Left colon (tissue), 2 donors: ENCODE measurements around the gene TCTA. TPM values are rescaled to one million over a fixed set of nuclear protein-coding genes. Genes with fewer than 3 reads are reported as not detected.
"Not testable (repeated sequence)": the region's sequence is repeated elsewhere in the genome, so short reads cannot be mapped to it uniquely, and the experiment has no call there.

Source experiments
- ATAC-seq: fragments of 200-7000 bp; cut with Tn5 transposase; one replicate; pipeline ENCODE4 v1.9.1; 2020; ENCODE audit warnings: mild to moderate bottlenecking, moderate library complexity
- DNase-seq, 2 donors: peaks; one replicate each; pipeline ENCODE4 v3.0.0-alpha.2; 2020
- intact Hi-C, 2 donors: fragments of 100-400 bp; cut with DNase I in 1 of 2; cut with micrococcal nuclease in 1 of 2; formaldehyde crosslinking; loops; one replicate each; pipeline versions ENCODE4 v1.11.2 to v1.14.0; 2022; cut with DNase I, micrococcal nuclease
- long read RNA-seq: library from polyadenylated mRNA; unstranded; transcript quantifications from one replicate; pipeline ENCODE4 v2.0.0, GENCODE V29; 2021
- total RNA-seq, 2 donors: library from RNA; stranded (reverse); fragmentation: NEBNext Ultra II Directional; extraction: Animal tissue kit (Norgen Biotek cat#: 25700); gene quantifications; one replicate each; pipeline ENCODE4 v1.2.1, GENCODE V29; 2021
- donor health status: DM: no; HTN: no; CAD: no.
- donor health status: DM: yes; HTN: yes; CAD: no.

Gene TCTA, protein sequence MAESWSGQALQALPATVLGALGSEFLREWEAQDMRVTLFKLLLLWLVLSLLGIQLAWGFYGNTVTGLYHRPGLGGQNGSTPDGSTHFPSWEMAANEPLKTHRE
- 10 to 100 TPM; 39.5 to 41.7 TPM for total RNA-seq
- long read RNA-seq, transcript TCTA-201 (3 exons, 2,146 nt), result major isoform, 48 of 65 reads
- long read RNA-seq, partial matches to known transcripts, result 10 of 65 reads
- long read RNA-seq, other reads (novel, unspliced or antisense), result 6 of 65 reads

DNA sequence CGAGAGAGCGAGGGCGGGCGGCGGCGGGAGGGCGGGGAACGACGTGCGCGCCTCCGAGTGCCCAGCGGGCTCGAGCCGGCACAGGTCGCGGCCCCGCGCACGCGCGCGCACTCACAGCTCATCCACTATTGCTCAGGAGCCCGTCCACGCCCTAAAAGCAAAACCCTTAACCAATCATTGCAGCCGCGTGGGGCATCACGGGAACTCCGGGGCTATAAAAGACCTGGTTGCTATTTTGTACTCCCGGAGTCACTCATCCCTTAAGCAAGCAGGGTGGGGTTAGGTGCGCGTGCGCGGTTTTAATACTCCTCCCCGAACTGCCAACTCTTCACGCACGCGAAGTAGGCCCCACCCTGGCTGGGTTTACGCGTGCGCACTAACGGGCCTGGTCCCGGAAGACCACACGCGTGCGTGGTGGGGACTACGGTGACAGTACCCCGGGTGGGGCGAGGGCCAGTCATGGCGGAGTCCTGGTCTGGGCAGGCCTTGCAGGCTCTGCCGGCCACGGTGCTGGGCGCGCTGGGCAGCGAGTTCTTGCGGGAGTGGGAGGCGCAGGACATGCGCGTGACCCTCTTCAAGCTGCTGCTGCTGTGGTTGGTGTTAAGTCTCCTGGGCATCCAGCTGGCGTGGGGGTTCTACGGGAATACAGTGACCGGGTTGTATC, at the start of gene TCTA, which contains the start of gene RHOA:
TSS of gene TCTA (plus strand) at position 456 of the 664 bp plus-strand sequence. CDS start at position 460, 4 bp downstream.
TSS of gene RHOA (minus strand) at position 9 of the 664 bp plus-strand sequence. CDS start 36,387 bp downstream, outside the sequence.
- intact Hi-C loops, result no loop called here
- DNase-seq (peak; percentile 99 to 100), ATAC-seq (peak; percentile 85)

- intact Hi-C loops, result loop anchor here in 1 of 2 donors (5.0 kb wide), 1 partner anchor 40 kb away; no protein-coding TSS in a partner anchor
- DNase-seq (no peak), ATAC-seq (no peak)
These were observed 49.7 kb upstream of the TCTA start for GRCh38 chr3:49362561-49362960.

DNA sequence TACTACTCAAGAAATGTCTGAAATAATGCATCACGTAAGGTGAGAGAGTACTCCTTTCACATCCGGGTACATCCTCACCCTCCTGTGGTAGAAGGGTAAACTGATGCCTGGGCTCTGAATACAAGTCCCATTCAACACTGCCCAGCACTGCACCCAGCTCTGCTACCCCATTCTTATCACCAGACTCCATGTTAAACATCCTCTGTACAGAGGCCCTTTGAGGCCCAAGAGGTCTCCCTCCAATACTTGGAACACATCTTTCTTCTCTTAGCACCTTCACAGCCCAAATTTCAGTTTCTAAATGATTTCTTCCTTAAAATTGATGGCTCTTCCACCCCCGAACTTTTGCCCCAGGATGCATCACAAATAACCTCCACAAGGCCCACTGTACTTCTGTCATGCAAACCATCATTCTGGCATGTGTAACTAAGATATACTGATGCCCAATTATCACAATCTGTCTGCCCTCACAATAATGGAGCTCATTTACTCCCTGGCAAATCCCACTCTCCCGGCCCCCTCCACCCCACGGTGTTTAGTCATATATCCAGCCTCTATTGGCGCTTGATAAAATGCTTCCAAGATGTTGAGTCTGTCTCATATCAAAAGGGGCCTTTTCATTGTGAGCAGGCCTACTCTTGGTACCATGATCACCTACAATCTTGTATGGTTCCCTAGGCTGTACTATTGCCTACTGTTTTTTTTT, 41.5 kb upstream of the TCTA start:
- DNase-seq (no peak), ATAC-seq (no peak)
- intact Hi-C loops, result no loop called here

DNA sequence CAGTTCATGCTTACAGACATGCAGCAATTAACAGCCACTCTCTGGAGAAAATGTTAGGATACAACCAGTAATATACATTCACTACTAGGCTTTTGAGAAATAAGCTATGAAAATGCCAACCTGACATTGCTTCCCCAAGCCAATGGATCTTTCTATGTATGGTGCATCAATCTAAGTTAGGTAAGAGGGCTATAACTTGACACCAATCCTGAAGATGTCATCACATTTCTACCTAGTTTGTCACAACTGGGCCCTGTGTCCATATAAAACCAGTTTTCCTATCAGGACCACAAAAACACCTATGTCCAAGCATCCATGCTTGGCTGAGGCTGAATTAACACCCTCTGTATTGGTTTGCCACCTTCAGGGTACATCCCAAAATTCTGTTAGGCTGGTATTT, 40.3 kb upstream of the TCTA start:
- ATAC-seq (no peak), DNase-seq (no peak)
- intact Hi-C loops, result no loop called here

DNA sequence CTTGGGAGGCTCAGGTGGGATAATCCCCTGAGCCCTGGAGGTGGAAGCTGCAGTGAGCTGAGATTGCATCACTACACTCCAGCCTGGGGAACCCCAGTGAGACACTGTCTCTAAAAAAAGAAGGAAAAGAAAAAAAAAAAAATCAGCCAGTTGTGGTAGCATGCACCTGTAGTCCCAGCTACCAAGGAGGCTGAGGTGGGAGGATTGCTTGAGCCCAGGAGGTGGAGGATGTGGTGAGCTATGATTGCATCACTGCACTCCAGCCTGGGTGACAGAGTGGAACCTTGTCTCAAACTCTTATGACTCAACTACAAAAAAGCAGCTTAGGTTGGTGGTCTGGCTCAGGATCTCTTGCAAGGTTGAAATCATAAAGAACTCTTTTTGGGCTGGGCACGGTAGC, 34.7 kb upstream of the TCTA start:
- ATAC-seq (no peak), DNase-seq (no peak)
- intact Hi-C loops, result no loop called here

DNA sequence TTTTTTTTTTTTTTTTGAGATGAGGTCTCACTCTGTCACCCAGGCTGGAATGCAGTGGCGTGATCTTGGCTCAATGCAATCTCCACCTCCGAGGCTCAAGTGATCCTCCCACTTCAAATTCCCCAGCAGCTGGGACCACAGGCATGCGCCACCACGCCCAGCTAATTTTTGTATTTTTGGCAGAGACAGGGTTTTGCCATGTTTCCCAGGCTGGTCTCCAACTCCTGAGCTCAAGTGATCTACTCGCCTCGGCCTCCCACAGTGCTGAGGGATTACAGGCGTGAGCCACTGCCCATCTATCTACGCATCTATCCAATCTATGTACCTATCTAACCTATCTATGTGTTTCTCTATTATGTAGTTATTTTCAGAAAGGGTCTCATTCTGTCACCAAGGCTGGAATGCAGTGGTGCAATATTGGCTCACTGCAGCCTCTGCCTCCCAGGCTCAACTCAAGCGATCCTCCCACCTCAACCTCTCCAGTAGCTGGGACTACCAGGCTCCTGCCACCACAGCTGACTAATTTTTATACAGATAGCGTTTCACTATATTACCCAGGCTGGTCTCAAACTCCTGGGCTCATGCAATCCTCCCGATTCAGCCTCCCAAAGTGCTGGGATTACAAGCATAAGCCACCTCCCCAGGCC, 33.9 kb upstream of the TCTA start:
- DNase-seq, result no peak
- no peak for ATAC-seq

DNA sequence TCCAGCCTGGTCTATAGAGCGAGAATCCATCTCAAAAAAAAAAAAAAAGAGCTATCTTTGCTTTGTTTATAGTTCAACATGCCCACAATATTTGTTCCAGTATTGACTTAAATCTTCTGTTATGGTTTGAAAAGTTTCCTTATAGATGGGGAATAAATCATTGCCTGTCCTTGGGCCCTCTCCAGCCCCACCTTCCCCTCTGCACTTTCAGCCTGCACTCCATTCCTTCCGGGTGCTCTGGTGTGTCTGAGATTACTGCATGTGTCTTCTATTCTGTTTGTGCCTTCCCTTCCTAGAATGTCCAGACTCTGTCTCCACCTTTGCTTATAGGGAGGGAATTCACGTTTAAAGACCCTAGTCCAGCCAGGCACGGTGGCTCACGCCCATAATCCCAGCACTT, 28.8 kb upstream of the TCTA start:
- ATAC-seq (peak; percentile 96), DNase-seq (peak; percentile 44 to 46)
- intact Hi-C loops, result no loop called here

More for the DNA sequence above, 33.9 kb upstream of the TCTA start:
- intact Hi-C loops, result no loop called here

GRCh38 chr3:49385617-49386016, 26.6 kb upstream of the TCTA start:
- no peak for ATAC-seq
- intact Hi-C loops, result no loop called here
- no peak for DNase-seq

DNA sequence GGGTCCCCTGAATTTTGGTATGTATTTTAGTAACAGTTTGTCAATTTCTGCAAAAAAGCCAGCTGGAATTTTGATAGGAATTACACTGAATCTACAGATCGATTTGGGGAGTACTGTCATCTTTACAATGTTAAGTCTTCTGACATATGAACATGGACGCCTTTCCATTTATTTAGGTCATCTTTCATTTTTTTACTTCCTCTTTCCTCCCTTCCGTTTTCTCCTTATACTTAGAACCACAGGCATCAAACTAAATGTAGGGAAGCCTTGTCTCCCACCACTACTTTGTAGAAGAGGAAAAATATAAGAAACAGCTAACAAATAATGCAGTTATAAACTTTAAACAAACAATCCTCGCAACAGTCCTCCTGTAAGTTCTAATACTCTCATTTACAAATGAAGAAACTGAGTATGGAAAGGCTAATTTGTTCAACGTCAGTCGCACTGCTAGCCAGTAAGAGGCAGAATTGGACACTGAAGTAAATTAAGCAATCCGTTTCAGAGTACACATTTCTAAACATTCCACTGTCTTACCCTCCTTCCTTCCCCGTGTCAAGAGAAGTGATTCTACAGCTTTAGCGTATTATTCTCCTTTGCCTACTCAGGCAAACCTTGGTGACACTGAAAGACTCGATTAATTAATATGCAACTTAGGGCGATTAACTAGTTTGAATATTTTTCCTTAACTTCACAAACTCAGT, 26.0 kb upstream of the TCTA start:
- no peak for ATAC-seq
- no peak for DNase-seq
- intact Hi-C loops, result no loop called here

GRCh38 chr3:49387721-49388120, 24.5 kb upstream of the TCTA start:
- DNase-seq (no peak), ATAC-seq (no peak)
- intact Hi-C loops, result no loop called here

DNA sequence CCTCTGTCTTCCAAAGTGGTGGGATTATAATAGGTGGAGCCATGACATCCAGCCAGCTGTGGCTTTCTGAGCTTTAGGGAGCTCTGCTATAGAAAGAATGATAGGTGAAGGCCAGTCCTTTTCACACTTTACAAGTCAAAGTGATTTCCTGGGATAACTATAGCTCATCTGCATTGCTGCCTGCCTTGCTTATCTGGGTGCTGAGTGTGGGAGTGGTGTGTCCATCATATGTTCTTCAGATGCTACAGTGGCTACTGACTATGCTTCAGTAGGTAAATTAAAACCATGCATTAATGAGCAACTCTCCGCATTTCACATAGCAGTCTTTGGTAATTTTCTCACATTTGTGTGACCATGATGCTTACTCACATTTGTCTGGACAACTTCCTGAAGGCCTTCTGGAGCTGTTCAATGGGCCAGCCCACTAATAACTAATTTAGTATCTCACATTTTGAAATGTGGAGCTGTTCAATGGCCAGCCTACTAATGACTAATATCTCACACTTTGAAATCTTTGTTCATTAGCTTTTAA, 23.9 kb upstream of the TCTA start:
- ATAC-seq (no peak), DNase-seq (no peak)
- intact Hi-C loops, result no loop called here

DNA sequence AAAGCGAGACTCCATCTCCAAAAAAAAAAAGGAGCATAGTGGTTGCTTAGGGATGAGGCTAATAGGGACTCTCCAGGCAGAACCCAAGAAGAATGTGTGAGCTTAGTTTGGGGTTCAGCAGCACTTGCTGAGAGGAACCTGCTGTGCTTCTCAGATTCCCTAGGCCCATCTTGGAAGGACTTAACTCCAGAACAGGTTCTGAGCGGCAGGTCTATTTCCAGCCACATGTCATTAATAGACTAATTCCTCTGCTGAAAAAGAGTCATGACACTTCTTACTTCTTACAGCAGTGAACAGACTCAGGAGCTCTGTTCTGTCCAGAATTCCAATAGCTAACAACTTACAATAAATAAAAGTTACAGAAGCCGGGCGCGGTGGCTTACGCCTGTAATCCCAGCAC, 22.9 kb upstream of the TCTA start:
- ATAC-seq, result no peak
- intact Hi-C loops, result no loop called here
- no peak for DNase-seq

GRCh38 chr3:49391310-49391709, 20.9 kb upstream of the TCTA start:
- ATAC-seq, DNase-seq, intact Hi-C loops: not testable (repeated sequence)

DNA sequence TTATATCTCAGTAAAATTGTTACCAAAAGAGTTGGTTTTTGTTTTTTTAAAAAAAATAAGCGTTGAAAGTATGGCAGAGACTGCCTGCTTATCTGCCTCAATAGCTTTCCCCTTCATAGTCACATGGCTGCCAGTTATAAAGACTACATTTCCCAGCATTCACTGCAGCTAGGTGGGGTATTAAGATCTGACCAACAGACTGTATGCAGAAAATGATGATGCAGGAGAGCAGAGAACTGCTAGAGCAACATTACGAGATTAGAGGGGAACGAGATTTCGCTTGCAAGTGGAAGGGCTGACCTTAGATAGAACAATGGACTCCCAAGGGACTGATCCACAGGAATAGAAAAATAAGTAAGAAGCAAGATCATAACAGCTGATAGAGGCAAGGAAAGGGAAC, 14.8 kb upstream of the TCTA start:
- ATAC-seq (peak; percentile 53), DNase-seq (no peak)
- intact Hi-C loops, result no loop called here

DNA sequence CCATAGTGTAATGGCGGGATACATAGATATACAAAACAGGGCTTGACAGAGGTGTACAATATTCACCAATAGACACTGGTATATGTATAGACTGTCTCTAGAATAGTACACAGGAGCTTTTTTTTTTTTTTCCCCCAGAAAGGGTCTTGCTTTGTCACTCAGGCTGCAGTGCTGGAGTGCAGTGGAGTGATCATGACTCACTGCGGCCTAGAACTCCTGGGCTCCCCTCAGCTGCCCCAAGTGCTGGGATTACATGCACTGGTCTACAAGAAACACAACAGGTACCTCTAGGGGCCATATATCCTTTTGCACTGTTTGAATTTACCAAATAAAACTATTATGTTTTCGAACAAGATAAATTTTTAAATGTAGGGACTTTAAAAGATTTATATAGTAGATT, 12.8 kb upstream of the TCTA start:
- intact Hi-C loops, result no loop called here
- DNase-seq, result no peak
- ATAC-seq, result no peak

DNA sequence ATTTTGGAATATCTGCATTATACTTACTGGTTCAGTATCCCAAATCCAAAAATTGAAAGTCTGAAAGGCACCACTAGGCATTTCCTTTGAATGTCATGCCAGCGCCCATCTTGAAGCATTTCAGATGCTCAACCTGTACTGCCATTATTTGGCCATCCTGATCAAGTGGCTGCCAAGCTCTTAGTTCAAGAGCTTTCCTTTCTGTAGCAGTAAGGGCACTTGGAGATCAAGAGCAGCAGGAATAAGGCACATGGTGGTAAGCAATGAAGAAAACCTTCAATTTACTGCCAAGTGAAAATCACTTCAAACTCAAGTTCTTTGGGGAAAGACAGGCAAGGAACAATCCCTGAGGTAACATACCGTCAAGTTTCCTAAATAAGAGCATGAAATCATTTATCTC, 10.5 kb upstream of the TCTA start:
- DNase-seq (no peak), ATAC-seq (no peak)
- intact Hi-C loops, result loop anchor here in 1 of 2 donors (5.0 kb wide), 1 partner anchor 39 kb away; no protein-coding TSS in a partner anchor

DNA sequence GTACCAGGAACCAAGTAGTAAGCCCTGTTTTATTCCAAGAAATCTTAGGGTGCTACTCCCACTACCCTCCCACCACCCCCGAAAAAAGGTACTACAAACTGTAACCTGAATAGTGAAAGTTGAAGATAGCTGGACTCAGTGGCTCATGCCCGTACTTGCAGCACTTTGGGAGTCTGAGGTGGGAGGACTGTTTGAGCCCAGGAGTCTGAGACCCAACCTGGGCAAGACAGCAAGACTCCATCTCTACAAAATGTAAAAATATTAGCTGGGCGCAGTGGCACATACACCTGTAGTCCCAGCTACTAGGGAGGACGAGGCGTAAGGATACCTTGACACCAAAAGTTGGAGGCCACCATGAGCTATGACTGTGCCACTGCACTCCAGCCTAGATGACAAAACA, 8.3 kb upstream of the TCTA start:
- DNase-seq (no peak), ATAC-seq (no peak)
- intact Hi-C loops, result loop anchor here in 1 of 2 donors (5.0 kb wide), 1 partner anchor 42 kb away; no protein-coding TSS in a partner anchor

DNA sequence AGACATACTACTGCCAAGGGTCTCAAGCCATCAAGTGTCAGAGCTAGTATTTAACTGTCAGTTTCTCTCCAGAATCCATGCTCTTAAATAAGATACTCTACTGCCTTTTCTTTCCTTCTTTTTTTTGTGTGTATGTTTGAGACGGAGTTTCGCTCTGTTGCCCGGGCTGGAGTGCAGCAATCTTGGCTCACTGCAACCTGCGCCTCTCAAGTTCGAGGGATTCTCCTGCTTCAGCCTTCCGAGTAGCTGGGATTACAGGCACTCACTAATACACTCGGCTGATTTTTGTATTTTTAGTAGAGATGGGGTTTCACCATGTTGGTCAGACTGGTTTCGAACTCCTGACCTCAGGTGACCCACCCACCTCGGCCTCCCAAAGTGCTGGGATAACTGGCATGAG, 6.7 kb upstream of the TCTA start:
- ATAC-seq, DNase-seq, intact Hi-C loops: not testable (repeated sequence)
